SJSA1 (cell line): ENCODE measurements around the gene TM9SF3. TPM values are rescaled to one million over a fixed set of nuclear protein-coding genes. Genes with fewer than 3 reads are reported as not detected.
A peak's percentile ranks its signal among the peaks of the same experiment; 100 is the strongest.

Experiments used
- DNase-seq, 2 experiments: peaks; one replicate each; pipeline ENCODE4 v3.0.0-alpha.2; 2015 to 2020; ENCODE audit warnings: low spot score in 2 of 2, low read depth in 1 of 2
- H3K27ac ChIP-seq: fragments of 250-450 bp; sonication (Bioruptor Pico); 2 replicates; pipeline ENCODE4 v1.5.1; 2020; ENCODE audit warnings: mild to moderate bottlenecking, moderate library complexity
- H3K27me3 ChIP-seq: fragments of 250-450 bp; sonication (Bioruptor Pico); replicated peaks from 2 replicates; pipeline ENCODE4 v1.5.1; 2020; ENCODE audit warnings: mild to moderate bottlenecking, moderate library complexity
- H3K36me3 ChIP-seq: fragments of 250-450 bp; sonication (Bioruptor Pico); 2 replicates; pipeline ENCODE4 v1.5.1; 2020; ENCODE audit warnings: mild to moderate bottlenecking
- H3K4me1 ChIP-seq: fragments of 250-450 bp; sonication (Bioruptor Pico); replicated peaks from 2 replicates; pipeline ENCODE4 v1.6.1; 2021; ENCODE audit warnings: mild to moderate bottlenecking
- H3K4me3 ChIP-seq: fragments of 250-450 bp; sonication (Bioruptor Pico); 2 replicates; pipeline ENCODE4 v1.5.1; 2020; ENCODE audit warnings: mild to moderate bottlenecking
- H3K9me3 ChIP-seq: fragments of 250-450 bp; sonication (Bioruptor Pico); replicated peaks from 2 replicates; pipeline ENCODE4 v1.5.1; 2020; ENCODE audit warnings: mild to moderate bottlenecking
- total RNA-seq: library from RNA; depleted of rRNA; stranded (reverse); fragments of >200 nt; shearing (Covaris generic); gene quantifications from 2 replicates; pipeline ENCODE4 v1.2.3, GENCODE V29; 2014

The TM9SF3 gene
- total RNA-seq, 1 experiment from 2014 or later = 119 TPM

GRCh38 chr10:96612055-96612830, 25.4 kb upstream of the TM9SF3 start:
- H3K4me3 ChIP-seq = no peak overlapping the region
- peaks cover 17% of the 10 kb centered on the region for H3K4me1 ChIP-seq
- H3K9me3 ChIP-seq = no peaks in the 10 kb centered on the region
- no peaks in the 10 kb centered on the region for H3K27me3 ChIP-seq
- DNase-seq = no peak
- no peak overlapping the region for H3K27ac ChIP-seq
- no peaks in the 10 kb centered on the region for H3K36me3 ChIP-seq

GRCh38 chr10:96610817-96611216, 24.0 kb upstream of the TM9SF3 start:
- no peak for DNase-seq
- Histone ChIP-seq H3K4me3 (no peak overlapping the region), H3K36me3 (no peaks in the 10 kb centered on the region), H3K4me1 (peaks cover 31% of the 10 kb centered on the region), H3K27me3 (no peaks in the 10 kb centered on the region), H3K27ac (no peak overlapping the region), H3K9me3 (no peaks in the 10 kb centered on the region)

DNA sequence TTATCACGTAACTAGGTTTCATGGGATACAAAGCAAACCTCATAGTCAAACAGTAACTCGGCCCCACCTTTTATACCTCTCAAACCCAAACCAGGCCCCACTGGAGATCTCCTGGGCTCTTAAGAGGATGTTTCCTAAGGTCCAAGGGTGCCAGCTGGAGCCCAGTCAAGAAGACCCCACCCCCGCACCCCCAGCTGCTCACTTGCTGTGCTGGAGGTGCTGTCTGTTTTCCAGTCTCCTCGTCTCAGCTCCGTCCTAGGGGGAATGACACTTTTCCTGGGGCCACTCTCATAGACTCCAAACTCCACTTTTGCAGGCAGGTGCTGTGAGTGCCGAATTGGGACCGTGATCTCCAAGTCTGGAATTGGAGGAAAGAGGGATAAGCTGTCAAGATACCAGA, 22.7 kb upstream of the TM9SF3 start:
- Histone ChIP-seq H3K4me3 (no peak overlapping the region), H3K36me3 (no peaks in the 10 kb centered on the region), H3K27ac (no peak overlapping the region), H3K9me3 (no peaks in the 10 kb centered on the region), H3K4me1 (peaks cover 26% of the 10 kb centered on the region), H3K27me3 (no peaks in the 10 kb centered on the region)
- no peak for DNase-seq

DNA sequence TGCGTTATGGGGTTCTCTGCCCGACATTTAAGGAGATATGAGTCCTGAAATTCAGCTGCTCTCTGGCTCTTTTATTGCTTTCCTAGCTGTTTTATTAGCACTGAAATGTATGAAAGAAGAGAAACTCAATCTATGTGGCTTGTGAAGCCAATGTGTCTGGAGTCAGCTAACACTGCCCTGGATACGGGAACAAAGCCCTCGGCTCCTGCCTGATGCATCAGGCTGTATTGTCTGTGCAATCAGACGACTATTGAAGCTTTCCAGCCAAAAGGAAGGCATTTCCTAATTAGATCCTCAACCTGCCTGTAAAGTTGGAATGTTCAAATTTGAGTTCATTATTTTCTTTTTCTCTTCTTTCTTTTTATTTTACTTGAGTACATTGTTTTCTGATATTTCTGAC, 22.0 kb upstream of the TM9SF3 start:
- H3K27ac ChIP-seq = no peak overlapping the region
- no peak overlapping the region for H3K4me3 ChIP-seq
- H3K36me3 ChIP-seq = no peaks in the 10 kb centered on the region
- no peaks in the 10 kb centered on the region for H3K27me3 ChIP-seq
- no peaks in the 10 kb centered on the region for H3K9me3 ChIP-seq
- peaks cover 19% of the 10 kb centered on the region for H3K4me1 ChIP-seq
- no peak for DNase-seq

- DNase-seq = no peak
- no peak overlapping the region for H3K27ac ChIP-seq
- H3K36me3 ChIP-seq = no peaks in the 10 kb centered on the region
Measured at GRCh38 chr10:96608262-96608661, 21.4 kb upstream of the TM9SF3 start.

GRCh38 chr10:96606946-96607345, 20.1 kb upstream of the TM9SF3 start:
- no peak for DNase-seq
- Histone ChIP-seq H3K4me3 (no peak overlapping the region), H3K9me3 (no peaks in the 10 kb centered on the region), H3K27ac (peak overlapping the region; percentile 73), H3K27me3 (no peaks in the 10 kb centered on the region), H3K4me1 (peaks cover 17% of the 10 kb centered on the region), H3K36me3 (no peaks in the 10 kb centered on the region)

More at GRCh38 chr10:96608262-96608661, 21.4 kb upstream of the TM9SF3 start:
- H3K4me1 ChIP-seq = peaks cover 17% of the 10 kb centered on the region
- no peaks in the 10 kb centered on the region for H3K27me3 ChIP-seq
- H3K9me3 ChIP-seq = no peaks in the 10 kb centered on the region
- no peak overlapping the region for H3K4me3 ChIP-seq

DNA sequence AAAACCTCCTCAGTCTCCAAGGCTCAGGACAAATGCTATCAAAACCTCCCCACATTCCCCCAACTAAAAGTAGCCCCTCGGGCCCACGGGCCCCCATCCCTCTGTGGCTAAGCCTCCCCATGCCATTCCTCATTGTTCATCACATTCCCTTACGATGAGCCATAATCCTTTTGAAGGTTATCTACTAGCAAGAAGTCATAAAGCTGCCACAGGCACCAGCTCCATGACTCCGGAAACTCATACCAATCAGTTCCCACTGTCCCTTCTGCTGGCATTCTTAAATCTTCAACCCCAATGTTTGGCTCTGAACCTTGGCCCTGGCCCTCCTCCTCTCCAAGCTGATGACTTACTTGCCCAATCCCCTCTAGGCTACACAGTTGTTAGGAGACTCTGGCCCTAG, 19.4 kb upstream of the TM9SF3 start:
- H3K4me1 ChIP-seq = peaks cover 17% of the 10 kb centered on the region
- no peaks in the 10 kb centered on the region for H3K27me3 ChIP-seq
- no peaks in the 10 kb centered on the region for H3K36me3 ChIP-seq
- H3K9me3 ChIP-seq = no peaks in the 10 kb centered on the region
- peak; percentile 74 to 75 for DNase-seq
- H3K4me3 ChIP-seq = no peak overlapping the region
- H3K27ac ChIP-seq = peak overlapping the region; percentile 73

- Histone ChIP-seq H3K27ac (no peak overlapping the region), H3K27me3 (no peaks in the 10 kb centered on the region), H3K4me3 (no peak overlapping the region), H3K4me1 (no peaks in the 10 kb centered on the region), H3K9me3 (no peaks in the 10 kb centered on the region), H3K36me3 (no peaks in the 10 kb centered on the region)
- no peak for DNase-seq
Measured at GRCh38 chr10:96600337-96600736, 13.5 kb upstream of the TM9SF3 start.

DNA sequence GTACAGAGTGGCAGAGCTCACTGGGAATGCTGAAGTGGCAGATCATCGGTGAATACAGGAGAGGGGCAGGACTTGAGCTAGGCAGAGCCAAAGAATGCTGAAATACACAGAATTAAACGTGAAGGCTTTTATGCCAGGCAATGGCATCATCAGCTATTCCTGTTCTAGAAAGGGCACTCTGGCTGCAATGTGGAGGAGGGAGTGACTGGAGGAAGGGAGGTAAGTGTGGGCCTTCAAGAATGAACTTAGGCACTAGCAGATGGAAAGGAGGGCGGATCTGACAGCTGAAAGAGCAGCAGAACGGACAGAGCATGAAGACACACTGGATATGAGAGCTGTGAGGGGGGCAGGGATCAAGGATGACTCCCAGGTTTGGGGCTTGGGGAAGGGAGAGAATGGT, 12.0 kb upstream of the TM9SF3 start:
- no peak for DNase-seq
- H3K9me3 ChIP-seq = no peaks in the 10 kb centered on the region
- no peaks in the 10 kb centered on the region for H3K27me3 ChIP-seq
- H3K4me1 ChIP-seq = no peaks in the 10 kb centered on the region
- H3K36me3 ChIP-seq = no peaks in the 10 kb centered on the region
- no peak overlapping the region for H3K4me3 ChIP-seq
- H3K27ac ChIP-seq = no peak overlapping the region

- no peak for DNase-seq
- Histone ChIP-seq H3K27ac (no peak overlapping the region), H3K4me1 (no peaks in the 10 kb centered on the region), H3K4me3 (no peak overlapping the region), H3K36me3 (no peaks in the 10 kb centered on the region), H3K9me3 (no peaks in the 10 kb centered on the region), H3K27me3 (no peaks in the 10 kb centered on the region)
Measured at GRCh38 chr10:96596422-96597407, 9.9 kb upstream of the TM9SF3 start.

GRCh38 chr10:96595741-96596140, 8.9 kb upstream of the TM9SF3 start:
- Histone ChIP-seq H3K27me3 (no peaks in the 10 kb centered on the region), H3K27ac (no peak overlapping the region), H3K36me3 (no peaks in the 10 kb centered on the region), H3K4me1 (no peaks in the 10 kb centered on the region), H3K9me3 (no peaks in the 10 kb centered on the region), H3K4me3 (no peak overlapping the region)
- no peak for DNase-seq

- Histone ChIP-seq H3K4me3 (no peak overlapping the region), H3K36me3 (no peaks in the 10 kb centered on the region; the same call in 1 of the 2 replicates), H3K27ac (no peak overlapping the region), H3K4me1 (peaks cover 21% of the 10 kb centered on the region), H3K9me3 (no peaks in the 10 kb centered on the region), H3K27me3 (no peaks in the 10 kb centered on the region)
- no peak for DNase-seq
Measured at GRCh38 chr10:96591946-96592345, 5.1 kb upstream of the TM9SF3 start.

GRCh38 chr10:96588616-96589419, 2.0 kb upstream of the TM9SF3 start:
- Histone ChIP-seq H3K4me1 (peaks cover 29% of the 10 kb centered on the region), H3K27ac (no peak overlapping the region), H3K36me3 (peaks cover 25% of the 10 kb centered on the region), H3K4me3 (no peak overlapping the region), H3K27me3 (no peaks in the 10 kb centered on the region), H3K9me3 (peaks cover 4% of the 10 kb centered on the region; the same call in 1 of the 2 replicates)
- peak in 1 of 2 experiments; percentile 32 for DNase-seq
